Ishikawa (cell line): ENCODE data around the gene RBM20.

Experiments
- CEBPB ChIP-seq: IDR thresholded peaks from 2 replicates; pipeline ENCODE4 v1.6.1; 2012
- EGR1 ChIP-seq: IDR thresholded peaks from 2 replicates; pipeline ENCODE4 v1.6.1; 2012
- EP300 ChIP-seq: IDR thresholded peaks from 2 replicates; pipeline ENCODE4 v1.6.1; 2012; ENCODE audit warnings: borderline replicate concordance
- FOXM1 ChIP-seq: IDR thresholded peaks from 2 replicates; pipeline ENCODE4 v1.6.1; 2012; ENCODE audit warnings: low read depth, borderline replicate concordance
- RAD21 ChIP-seq: IDR thresholded peaks from 2 replicates; pipeline ENCODE4 v1.6.1; 2012; ENCODE audit warnings: low read depth
- TCF12 ChIP-seq: IDR thresholded peaks from 2 replicates; pipeline ENCODE4 v1.6.1; 2012; ENCODE audit warnings: low read depth
- USF1 ChIP-seq: IDR thresholded peaks from 2 replicates; pipeline ENCODE4 v1.6.1; 2012
- YY1 ChIP-seq: IDR thresholded peaks from 2 replicates; pipeline ENCODE4 v1.6.1; 2012; ENCODE audit warnings: low read depth
- ZBTB7A ChIP-seq: IDR thresholded peaks from 2 replicates; pipeline ENCODE4 v1.6.1; 2012; ENCODE audit warnings: low read depth
- TF ChIP-seq, protein P1 (sequence below): IDR thresholded peaks from 2 replicates; pipeline ENCODE4 v1.6.1; 2012

- TF ChIP-seq FOXM1 (no peak), EP300 (no peak), EGR1 (no peak), CEBPB (no peak), YY1 (no peak), ZBTB7A (no peak), TCF12 (no peak), RAD21 (no peak), USF1 (no peak)
- TF ChIP-seq, protein P1, sequence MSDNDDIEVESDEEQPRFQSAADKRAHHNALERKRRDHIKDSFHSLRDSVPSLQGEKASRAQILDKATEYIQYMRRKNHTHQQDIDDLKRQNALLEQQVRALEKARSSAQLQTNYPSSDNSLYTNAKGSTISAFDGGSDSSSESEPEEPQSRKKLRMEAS = no peak
These were observed 118.7 kb downstream of the RBM20 start for GRCh38 chr10:110762849-110763211.
